ENCODE measurements around the gene FAM170B.

The FAM170B gene

DNA sequence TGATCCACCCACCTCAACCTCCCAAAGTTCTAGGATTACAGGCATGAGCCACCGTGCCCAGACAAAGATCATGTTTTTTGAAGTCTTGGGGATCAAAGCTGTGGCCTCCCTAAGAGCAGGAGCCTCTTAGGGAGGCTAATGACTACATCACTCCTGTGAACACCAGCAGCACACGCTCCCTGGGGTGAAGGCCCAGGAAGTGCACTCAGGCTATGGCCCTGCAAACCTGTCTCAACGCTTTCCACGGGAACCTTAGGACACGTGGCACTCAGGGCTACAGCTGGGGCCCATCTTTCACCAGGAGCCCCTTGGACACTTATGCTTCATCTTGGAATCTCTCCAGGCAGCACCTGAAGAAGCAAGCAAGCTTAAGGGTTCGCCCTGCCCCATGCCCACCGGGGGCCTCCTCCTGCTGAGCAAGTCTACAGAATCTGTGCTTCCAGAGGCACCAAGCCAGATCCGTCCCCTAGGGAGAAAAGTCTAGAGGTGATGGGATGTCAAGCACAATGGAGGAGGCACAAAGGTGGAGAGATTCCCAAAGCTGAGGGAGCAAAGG lies 36.9 kb downstream of the FAM170B start:
- no peak for DNase-seq

DNA sequence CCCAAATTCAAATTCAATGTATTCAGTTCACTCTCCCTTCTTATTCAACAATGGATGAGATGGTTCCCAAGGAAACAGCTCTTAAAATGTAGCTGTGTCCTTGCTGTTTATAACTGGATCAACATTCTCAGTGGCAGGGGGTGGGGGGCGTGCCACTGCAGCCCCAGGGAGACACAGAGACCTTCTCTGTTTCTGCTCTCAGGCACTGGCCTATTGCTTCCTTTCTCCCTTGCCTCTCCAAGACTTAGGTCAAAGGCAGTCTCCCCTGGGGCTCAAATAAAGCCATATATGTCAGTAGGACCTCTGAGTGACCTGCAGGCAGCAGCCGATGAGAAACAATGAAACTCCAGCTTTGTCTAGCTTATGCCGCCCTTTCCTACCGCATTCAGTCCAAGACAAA lies 39.2 kb downstream of the FAM170B start:
- no peak for DNase-seq

DNA sequence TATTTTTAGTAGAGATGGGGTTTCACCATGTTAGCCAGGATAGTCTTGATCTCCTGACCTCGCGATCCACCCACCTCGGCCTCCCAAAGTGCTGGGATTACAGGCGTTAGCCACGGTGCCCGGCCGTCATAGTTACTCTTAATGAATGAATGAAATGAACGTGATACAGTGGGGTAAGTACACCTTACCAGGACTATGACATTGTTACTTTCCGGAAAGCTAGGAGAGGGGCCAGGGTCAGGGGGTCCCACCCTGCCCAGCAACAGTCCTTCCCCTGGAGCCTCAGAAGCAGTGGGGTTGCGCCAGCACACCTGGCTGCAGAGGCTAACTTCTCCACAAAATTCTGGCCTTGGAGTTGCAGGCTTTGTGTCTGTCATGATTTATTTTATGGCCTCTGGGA lies 39.9 kb downstream of the FAM170B start:
- DNase-seq = no peak

DNA sequence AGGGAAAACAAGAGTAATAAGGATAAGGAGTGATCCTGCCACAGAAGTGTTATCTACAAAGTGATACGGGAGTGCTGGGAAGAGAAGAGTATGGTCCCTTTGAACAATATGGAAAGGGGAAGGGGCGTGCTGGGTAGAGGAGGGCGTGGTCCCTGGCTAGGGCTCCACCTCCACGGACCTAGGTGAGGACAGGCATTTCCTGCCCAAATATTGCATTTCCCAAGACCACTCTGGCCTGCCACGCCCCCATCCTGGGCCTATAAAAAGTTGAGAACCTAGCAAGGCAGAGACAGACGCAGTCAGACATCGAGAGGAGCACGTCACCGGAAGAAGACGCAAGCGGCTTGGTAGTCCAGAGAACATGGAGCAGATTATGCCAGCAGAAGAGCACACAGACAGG lies 41.3 kb downstream of the FAM170B start:
- no peak for DNase-seq

DNA sequence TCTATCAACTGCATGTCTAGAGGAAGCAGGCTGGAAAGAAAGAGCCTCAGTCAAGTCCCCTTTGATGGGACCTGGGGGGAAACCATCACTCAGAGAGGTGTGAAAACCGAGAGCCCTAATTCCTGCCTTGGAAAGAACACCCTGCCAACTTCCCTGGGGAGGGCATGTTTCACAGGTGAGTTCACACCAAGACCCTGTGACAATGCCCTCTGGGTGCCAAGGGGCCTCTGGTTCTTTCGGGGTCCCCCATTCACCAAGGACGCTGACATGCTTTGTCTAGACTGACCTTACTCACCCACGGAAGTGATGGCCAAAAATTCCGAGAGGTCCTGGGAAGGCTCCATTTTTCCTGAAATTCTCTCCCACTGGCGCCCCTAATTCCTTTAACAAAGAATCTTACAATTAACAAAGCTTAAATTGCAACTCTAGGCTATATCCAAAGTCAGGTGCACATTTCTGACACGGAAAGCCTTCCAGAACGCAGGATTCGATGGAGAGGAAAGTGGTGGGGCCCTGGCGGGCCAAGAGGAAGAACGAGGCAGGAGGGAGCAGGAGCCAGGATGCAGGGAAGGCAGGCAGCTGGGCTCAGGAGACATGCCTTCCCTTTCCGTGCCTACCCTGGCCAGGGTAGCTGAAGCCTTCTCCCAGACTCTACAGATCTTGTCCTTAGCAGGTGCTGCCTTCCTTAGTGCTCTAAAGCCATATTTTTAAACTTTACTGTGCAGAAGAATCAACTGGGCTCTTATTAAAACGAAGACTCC lies 42.2 kb downstream of the FAM170B start:
- DNase-seq = no peak

DNA sequence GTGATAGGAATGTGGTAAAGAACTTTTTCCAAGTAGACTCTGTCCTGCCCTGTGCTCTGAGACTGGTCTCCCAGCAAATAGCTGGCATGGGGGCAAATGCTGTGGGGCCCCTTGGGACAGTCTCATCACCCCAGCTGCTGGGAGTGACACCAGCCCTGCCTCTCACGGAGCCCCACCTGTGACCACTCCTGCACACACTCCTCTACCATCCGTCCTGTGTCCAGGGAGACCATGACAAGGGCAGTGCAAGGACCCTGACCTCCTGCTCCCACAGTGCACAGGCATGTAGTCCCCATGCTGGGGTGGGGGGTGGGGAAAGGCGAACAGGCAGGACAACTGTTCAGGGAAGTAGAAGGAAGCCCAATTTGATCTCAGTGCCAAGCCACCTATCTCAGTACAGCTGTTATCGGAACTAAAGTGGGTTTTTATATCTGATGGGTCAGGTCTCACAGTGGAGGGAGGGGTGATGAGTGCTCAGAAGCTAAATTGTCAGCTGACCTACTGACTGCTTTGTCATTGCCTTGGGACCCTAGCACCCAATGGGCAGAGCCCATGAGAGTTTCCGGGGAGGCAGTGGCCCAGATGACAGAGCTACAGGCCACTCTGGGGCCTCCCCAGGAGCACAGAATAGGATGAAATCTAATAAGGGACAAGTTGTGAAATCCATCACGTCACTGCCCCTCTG lies 43.0 kb downstream of the FAM170B start:
- DNase-seq = no peak

DNA sequence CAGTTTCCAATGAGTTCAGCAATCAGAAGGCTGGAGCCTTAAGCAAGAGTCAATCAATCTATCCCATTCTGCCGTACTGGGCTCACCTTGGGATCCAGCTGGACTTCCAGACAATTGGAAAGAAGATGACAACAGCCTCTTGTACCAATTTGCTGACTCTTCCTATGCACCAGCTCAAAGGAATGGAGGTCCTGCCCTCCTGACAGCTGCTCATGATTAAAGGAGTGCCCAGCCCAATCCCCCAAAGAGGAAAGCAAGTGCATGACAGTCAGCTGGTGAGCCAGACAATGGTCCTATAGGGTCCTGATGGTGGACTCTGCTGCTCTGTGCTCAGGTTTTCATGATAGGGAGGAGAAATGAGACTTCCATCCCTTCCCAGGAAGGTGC lies 43.6 kb downstream of the FAM170B start:
- DNase-seq = no peak

DNA sequence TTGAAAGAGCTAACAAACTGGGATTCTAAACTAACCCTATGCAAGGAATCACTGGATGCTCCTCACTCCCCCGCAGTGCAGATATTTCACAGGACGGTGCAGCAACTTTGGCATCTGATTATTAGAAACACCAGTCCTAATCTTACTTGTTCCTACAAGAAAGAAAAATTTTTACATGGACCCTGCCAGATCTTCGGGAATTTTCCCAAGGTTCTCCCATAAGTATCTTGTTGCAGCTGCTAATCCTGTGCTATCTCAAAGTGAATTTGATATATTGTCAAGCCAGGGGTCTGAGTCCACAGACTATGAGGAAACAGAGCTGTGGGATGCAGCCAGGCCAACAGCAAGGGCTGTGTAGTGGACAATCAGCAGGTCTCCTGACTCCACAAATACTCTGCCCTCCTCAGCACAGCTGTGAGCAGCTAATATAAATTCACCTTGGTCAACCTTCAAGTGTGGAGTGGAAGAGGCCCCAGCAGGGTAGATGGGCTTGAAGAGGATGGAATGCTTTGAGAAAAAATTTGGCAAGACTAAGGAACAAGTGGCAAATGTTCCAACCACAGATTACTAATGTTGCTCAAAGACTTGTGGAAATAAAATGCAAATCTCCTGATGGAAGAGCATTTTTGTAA lies 44.1 kb downstream of the FAM170B start:
- DNase-seq = no peak

DNA sequence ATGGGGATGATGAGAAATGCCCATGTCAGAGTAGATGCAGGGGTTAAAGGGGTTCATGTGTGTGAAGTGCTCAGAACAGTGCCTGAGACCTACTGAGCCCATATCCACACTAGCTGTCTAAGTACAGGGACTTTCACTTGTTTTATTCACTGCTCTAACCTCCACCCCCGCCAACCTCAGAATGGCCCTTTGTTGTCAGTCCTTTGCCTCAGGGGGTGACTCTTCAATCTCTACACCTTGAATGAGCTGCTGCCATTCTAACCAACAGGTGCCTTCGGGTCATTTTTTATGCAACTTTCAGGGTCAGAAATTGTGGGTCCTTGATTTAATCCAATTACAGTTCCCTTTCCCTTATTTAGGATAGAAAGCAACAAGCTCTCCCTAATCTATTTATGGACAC lies 44.7 kb downstream of the FAM170B start:
- no peak for DNase-seq

DNA sequence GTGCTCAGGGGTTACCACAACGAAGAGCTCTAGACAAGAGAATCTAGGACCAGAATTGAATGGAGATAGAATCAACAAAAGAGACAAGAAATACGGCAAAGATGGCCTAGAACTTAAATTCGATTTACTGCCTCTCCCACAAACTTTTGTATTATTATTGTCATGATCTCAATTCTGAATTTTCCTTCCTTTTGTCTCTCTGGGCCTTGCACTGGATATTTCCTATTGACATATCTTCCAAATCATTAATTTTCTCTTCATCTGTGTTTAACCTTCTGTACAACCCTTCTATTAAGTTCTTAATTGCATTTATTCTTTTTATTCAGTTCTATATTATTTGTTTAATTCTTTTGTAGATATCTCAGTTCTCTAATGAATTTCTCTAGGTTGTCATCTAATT lies 46.9 kb downstream of the FAM170B start:
- DNase-seq = no peak

DNA sequence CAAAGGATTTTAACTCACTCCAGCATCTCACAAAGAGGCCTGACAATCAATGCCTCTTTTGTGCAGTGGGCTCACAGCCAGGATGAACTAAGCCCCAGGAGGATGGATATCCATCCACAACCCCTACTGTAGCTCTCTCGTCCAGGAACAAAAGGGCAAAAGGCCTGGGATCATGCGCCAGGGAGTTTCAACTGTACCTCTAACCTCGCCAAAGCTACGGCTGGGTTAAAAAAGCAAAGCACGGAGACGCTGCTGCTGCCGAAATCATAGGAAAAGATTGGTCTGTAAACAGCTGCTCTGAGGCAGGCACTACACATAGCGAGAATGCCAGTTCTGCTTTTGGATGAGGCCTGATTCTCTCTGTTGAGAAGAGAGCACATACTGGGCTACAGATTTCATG lies 50.6 kb downstream of the FAM170B start:
- DNase-seq = no peak

DNA sequence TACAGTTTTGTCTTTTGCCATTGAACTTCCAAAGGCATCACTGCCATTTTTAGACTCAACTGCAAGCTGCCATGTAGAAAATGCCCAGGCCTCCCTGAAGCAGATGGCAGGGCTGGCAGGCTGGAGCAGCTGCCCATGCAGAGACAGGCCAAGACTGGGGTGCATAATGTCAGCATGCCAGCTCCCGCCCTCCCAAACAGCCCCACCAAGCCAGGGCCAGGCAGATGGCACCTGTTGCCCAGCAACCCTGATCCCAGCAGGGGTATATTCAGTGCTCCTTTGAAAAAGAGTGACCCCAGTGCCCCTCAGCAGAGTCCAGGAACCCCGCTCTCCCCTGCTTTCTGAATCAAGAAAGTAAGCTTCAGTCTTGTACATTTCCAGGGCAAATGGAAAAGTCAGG lies 51.1 kb downstream of the FAM170B start:
- no peak for DNase-seq

DNA sequence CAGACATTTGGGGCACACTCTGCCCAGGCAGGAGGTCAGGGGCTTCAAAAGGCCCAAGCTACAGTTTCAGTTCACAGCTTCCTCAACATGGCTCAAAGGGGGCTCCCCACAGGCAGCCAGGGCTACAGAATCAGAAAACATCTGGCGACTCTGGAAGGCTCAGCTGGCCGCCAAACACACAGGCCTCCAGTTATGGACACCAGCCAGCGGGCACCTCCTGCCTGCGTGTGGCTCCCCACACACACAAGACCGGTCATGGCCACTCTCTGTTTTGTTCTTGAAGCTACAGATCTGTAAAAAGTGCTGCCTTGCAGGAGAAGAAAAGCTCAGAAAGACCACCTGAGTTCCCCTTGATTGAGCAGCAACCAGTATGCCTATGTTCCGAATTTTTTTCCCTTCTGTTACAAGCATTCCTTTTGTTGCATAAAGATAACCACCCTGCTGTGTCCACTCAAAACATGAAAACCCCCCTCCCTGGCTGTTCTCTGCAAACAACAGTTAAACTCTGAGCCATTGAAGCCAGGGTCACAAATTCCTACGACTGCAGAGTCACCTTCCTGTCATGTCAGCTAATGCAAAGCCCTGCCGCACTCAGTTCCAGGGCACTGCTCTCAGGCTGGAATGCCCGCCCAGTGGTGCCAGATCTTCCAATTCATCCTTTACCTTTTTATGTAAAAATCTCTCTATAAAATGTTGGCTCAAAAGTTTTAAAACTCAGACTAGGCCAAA lies 52.1 kb downstream of the FAM170B start:
- no peak for DNase-seq
